ENCODE results near the gene JSRP1.

Gene JSRP1, protein sequence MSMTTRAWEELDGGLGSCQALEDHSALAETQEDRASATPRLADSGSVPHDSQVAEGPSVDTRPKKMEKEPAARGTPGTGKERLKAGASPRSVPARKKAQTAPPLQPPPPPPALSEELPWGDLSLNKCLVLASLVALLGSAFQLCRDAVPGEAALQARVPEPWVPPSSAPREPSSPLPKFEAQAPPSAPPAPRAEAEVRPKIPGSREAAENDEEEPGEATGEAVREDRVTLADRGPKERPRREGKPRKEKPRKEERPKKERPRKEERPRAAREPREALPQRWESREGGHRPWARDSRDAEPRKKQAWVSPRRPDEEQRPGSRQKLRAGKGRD

DNA sequence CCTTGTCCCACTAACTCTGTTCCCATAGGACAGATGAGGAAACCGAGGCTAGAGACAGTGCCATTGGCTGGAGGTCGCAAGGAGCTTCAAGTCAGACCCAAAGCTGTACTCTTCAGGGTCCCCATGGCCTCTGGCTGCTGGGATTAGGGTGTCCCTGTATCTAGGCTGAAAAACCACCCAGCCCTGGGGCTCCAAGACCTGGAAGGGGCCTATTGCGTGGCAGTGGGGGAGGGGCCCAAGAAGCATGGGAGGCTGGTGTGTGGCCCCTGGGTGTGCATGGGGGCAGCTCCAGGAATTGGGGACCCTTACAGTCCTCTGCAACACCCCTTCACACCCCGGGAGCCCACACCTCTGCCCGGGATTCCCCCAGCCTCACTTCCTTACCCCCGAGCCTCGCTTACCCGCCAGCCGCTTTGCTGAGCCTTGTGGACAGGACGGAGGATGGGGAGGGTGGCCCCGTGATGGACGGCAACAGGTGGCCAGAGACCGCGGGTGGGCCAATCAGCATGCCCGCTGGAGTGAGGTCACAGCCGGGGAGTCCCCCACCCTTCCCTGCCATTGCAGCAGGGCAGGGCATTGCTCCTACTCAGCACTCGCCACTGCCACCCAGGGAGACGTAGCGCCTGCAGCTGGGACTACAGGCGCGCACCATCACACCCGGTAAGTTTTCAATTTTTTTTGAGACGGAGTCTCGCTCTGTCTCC is at the start of gene JSRP1:
TSS of gene JSRP1 (minus strand) at position 436 of the 704 bp plus-strand sequence. CDS start 1,103 bp downstream, outside the sequence.
- H3K27ac ChIP-seq (ENCODE audit: low read depth, low read length): no peak within 1 kb of the TSS
- no peak within 1 kb of the TSS for H3K9ac ChIP-seq (ENCODE audit: low read length)
- H3K9me3 ChIP-seq (ENCODE audit: control insufficient read depth, insufficient read depth, low read depth, low read length): no peaks in the 10 kb centered on the region
- peaks cover 28% of the 10 kb centered on the region for H3K27me3 ChIP-seq (ENCODE audit: control insufficient read depth, insufficient read depth, low read length)
- no peak within 1 kb of the TSS for H3K4me3 ChIP-seq (ENCODE audit: low read depth, low read length)
- no peaks in the 10 kb centered on the region; the same call in 1 of the 2 replicates for H3K4me1 ChIP-seq (ENCODE audit: control insufficient read depth, insufficient read depth, low read length)
- H3K36me3 ChIP-seq (ENCODE audit: control insufficient read depth, insufficient read depth, low read length): no peaks in the 10 kb centered on the region; the same call in 1 of the 2 replicates

DNA sequence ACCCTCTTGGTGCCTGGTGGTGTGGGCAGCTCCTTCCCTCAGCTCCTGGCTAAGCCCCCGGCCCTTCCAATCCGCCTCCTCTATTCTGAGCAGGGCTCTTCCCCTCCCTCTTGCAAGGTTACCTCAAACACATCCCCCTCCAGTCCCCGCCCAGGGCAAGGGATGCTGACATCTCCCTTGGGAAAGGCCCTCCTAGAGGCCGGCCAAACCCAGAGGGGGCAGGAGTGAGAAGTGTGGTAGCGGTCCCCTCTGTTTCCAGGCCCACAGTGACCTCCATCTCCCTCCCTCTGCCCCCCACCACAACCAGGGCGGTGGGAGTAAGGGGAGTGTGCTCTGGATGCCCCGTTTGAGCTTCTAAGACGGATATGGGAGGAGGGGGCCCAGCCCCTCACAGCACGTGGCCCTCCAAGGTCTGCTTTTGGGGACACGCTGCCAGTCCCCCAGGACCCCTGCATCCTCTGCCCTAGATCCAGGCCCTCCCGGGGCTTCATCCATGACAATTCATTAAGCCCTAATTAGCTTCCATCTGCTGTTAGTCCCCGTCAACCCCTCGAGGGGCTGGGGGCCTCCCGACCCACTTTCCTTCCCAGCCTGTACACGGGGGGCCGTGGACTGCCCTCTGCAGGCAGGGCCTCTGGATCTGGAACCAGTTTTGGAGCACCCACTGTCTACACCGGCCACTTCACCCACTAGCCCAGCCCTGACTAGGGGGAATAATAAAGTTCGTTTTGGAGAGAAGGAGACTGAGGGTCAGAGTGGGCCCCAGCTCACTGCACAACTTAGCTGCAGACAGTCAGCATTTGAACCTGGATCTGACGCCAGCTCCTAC is 49.4 kb upstream of the JSRP1 start:
- Histone ChIP-seq H3K4me3 (ENCODE audit: low read depth, low read length) (no peak overlapping the region), H3K27me3 (ENCODE audit: control insufficient read depth, insufficient read depth, low read length) (peaks cover 54% of the 10 kb centered on the region), H3K9ac (ENCODE audit: low read length) (no peak overlapping the region)

DNA sequence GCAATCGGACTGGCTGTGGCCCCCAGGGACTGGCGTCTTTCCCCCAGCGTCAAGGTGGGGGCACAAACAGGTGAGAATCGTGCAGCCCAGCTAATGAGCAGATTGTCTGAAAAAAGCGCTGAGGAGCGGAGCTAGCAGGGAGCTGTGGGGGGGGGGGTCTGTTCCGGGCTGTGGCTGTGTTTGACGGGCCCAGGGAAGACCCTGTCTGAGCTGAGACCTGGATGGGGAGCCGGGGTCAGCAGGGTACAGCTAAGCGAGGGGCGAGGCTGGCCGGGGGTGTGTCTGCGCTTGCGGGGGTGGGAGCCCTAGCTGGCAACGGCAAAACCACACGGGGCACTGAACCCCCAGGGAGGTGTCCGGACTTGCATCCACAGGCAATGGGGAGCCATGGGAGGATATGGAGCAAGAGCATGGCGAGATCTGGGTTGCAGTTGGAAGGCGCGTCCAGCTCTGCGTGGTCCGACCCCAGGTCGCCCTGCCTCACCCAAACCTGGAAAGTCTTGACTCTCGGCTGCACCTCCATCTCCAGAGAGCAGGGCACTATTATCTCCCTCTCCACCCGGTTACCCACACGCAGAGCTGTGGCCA is 47.1 kb upstream of the JSRP1 start:
- H3K9ac ChIP-seq (ENCODE audit: low read length): no peak overlapping the region
- peaks cover 2% of the 10 kb centered on the region; the same call in 1 of the 2 replicates for H3K9me3 ChIP-seq (ENCODE audit: control insufficient read depth, insufficient read depth, low read depth, low read length)
- H3K27ac ChIP-seq (ENCODE audit: low read depth, low read length): no peak overlapping the region
- H3K27me3 ChIP-seq (ENCODE audit: control insufficient read depth, insufficient read depth, low read length): peaks cover 36% of the 10 kb centered on the region
- no peak overlapping the region for H3K4me3 ChIP-seq (ENCODE audit: low read depth, low read length)
- peaks cover 12% of the 10 kb centered on the region for H3K4me1 ChIP-seq (ENCODE audit: control insufficient read depth, insufficient read depth, low read length)
- no peaks in the 10 kb centered on the region for H3K36me3 ChIP-seq (ENCODE audit: control insufficient read depth, insufficient read depth, low read length)

More for the DNA sequence above, 49.4 kb upstream of the JSRP1 start:
- Histone ChIP-seq H3K36me3 (ENCODE audit: control insufficient read depth, insufficient read depth, low read length) (no peaks in the 10 kb centered on the region), H3K27ac (ENCODE audit: low read depth, low read length) (no peak overlapping the region), H3K4me1 (ENCODE audit: control insufficient read depth, insufficient read depth, low read length) (peaks cover 13% of the 10 kb centered on the region), H3K9me3 (ENCODE audit: control insufficient read depth, insufficient read depth, low read depth, low read length) (peaks cover 2% of the 10 kb centered on the region; the same call in 1 of the 2 replicates)

DNA sequence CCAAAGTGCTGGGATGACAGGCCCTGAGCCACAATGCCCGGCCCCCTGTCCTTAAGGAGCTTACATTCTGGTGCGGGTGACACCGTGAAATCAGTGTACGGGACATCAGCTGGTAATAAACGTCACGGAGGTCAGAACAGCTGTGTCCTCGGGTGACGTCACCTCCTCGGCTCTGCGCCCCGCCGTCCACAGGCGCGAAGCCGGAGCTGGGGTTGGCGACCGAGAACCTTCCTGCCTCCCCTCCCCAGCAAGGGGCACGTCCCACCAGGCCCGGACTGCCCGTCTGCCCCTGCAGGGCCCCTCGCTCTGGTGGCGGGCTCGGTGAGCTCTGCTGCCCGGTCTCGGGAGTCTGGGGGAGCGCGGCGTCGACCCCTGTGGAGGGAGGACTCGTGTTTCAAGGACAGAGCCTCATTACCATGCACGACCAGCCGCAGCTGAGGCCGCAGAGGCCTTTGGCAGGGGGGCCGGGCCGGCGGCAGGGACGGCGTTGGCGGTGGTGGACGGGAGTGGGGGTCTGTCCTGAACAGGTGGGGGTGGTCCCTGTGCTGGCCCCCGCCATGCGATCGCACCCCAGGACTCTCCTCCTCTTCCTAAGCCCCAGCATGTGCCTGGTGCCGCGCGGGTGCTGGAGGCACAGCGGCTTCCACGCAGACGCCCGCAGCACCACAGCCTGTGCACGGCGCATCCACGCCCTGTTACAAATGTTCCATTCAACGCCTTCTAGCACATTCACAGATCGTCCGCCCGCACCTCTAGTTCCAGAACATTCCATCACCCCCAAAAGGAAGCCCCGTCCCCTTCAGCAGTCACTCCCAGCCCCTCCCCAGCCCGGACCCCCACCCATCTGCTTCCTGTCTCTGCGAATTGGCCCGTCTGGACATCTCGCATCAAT is 46.3 kb upstream of the JSRP1 start:
- H3K9me3 ChIP-seq (ENCODE audit: control insufficient read depth, insufficient read depth, low read depth, low read length): peaks cover 2% of the 10 kb centered on the region; the same call in 1 of the 2 replicates
- peak overlapping the region; percentile 19; the same call in 1 of the 2 replicates for H3K27ac ChIP-seq (ENCODE audit: low read depth, low read length)
- H3K9ac ChIP-seq (ENCODE audit: low read length): no peak overlapping the region
- H3K4me1 ChIP-seq (ENCODE audit: control insufficient read depth, insufficient read depth, low read length): peaks cover 11% of the 10 kb centered on the region
- H3K4me3 ChIP-seq (ENCODE audit: low read depth, low read length): peak overlapping the region; percentile 29; the same call in 1 of the 2 replicates
- peaks cover 30% of the 10 kb centered on the region for H3K27me3 ChIP-seq (ENCODE audit: control insufficient read depth, insufficient read depth, low read length)
- no peaks in the 10 kb centered on the region for H3K36me3 ChIP-seq (ENCODE audit: control insufficient read depth, insufficient read depth, low read length)

DNA sequence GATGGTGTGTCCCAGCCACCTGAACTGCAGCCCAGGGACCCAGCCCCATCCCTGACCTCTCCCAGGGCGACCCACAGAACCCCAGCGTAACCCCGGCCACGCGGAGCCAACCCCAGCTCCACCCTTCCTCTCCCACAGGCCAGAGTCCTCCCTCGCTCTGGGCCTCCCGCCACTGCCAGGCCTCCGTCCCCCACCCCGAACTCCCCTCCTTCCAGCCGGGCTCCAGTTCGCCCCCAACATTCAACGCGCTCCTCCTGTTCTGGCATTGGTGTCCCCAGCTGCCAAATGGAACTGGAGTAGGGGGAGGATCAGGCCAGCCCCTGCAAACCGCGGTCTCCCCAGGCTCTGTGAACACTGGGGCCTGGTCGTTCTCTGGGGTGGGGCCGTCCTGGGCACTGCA is 44.3 kb upstream of the JSRP1 start:
- Histone ChIP-seq H3K4me3 (ENCODE audit: low read depth, low read length) (no peak overlapping the region), H3K9ac (ENCODE audit: low read length) (no peak overlapping the region), H3K9me3 (ENCODE audit: control insufficient read depth, insufficient read depth, low read depth, low read length) (peaks cover 2% of the 10 kb centered on the region; the same call in 1 of the 2 replicates), H3K27ac (ENCODE audit: low read depth, low read length) (no peak overlapping the region), H3K27me3 (ENCODE audit: control insufficient read depth, insufficient read depth, low read length) (peaks cover 21% of the 10 kb centered on the region), H3K36me3 (ENCODE audit: control insufficient read depth, insufficient read depth, low read length) (no peaks in the 10 kb centered on the region), H3K4me1 (ENCODE audit: control insufficient read depth, insufficient read depth, low read length) (peaks cover 11% of the 10 kb centered on the region)

DNA sequence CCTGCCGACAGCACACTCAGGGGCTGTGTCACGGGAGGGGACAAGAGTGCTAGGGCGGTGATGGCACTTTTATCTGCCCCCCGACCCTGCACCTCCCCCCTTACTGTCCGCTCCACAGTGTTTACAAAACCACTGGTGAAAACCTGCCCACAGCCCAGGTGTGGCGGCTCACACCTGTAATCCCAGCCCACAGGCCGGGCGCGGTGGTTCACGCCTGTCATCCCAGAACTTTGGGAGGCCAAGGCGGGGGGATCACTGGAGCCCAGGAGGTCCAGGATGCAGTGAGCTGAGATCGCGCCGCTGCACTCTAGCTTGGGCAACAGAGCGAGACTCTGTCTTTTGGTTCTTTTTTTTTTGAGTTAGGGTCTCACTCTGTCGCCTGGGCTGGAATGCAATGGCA is 39.9 kb upstream of the JSRP1 start:
- Histone ChIP-seq H3K4me3 (ENCODE audit: low read depth, low read length) (no peak overlapping the region), H3K4me1 (ENCODE audit: control insufficient read depth, insufficient read depth, low read length) (peaks cover under 1% of the 10 kb centered on the region; the same call in 1 of the 2 replicates)

DNA sequence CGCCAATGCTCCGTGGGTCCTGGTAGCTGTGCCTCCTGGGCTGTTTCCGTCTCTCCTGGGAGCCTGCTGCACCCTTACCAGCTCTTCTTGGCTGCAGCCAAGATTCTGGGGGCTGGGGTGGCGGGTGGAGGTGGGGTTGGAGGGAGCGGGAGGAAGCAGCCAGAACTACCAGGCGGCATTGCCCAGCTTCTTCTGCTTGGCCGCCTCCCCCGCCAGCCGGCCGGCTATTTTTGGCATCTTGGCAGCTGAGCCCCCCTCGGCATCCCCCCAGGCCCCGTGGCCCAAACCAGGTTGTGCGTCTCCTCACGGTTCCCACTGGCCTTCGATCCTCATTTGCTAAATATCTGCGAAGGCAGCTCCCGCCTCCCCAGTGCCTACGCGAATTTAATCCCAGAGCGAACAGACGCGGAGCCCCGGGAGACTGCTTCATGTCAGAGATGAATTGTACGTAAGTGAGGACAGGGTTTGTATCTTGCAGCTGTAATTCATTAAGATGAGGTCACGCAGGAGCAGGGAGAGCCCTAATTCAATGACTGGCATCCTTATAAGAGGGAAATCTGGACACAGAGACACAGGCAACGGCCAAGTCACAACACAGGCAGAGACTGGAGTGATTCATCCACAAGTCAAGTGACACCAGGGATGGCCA is 38.6 kb upstream of the JSRP1 start:
- Histone ChIP-seq H3K9ac (ENCODE audit: low read length) (no peak overlapping the region), H3K27me3 (ENCODE audit: control insufficient read depth, insufficient read depth, low read length) (peaks cover 65% of the 10 kb centered on the region), H3K9me3 (ENCODE audit: control insufficient read depth, insufficient read depth, low read depth, low read length) (no peaks in the 10 kb centered on the region), H3K27ac (ENCODE audit: low read depth, low read length) (no peak overlapping the region), H3K4me3 (ENCODE audit: low read depth, low read length) (no peak overlapping the region), H3K4me1 (ENCODE audit: control insufficient read depth, insufficient read depth, low read length) (peaks cover 10% of the 10 kb centered on the region), H3K36me3 (ENCODE audit: control insufficient read depth, insufficient read depth, low read length) (no peaks in the 10 kb centered on the region)

More for the DNA sequence above, 39.9 kb upstream of the JSRP1 start:
- H3K36me3 ChIP-seq (ENCODE audit: control insufficient read depth, insufficient read depth, low read length): no peaks in the 10 kb centered on the region
- H3K9me3 ChIP-seq (ENCODE audit: control insufficient read depth, insufficient read depth, low read depth, low read length): no peaks in the 10 kb centered on the region
- peaks cover 52% of the 10 kb centered on the region for H3K27me3 ChIP-seq (ENCODE audit: control insufficient read depth, insufficient read depth, low read length)
- H3K9ac ChIP-seq (ENCODE audit: low read length): no peak overlapping the region
- no peak overlapping the region for H3K27ac ChIP-seq (ENCODE audit: low read depth, low read length)

DNA sequence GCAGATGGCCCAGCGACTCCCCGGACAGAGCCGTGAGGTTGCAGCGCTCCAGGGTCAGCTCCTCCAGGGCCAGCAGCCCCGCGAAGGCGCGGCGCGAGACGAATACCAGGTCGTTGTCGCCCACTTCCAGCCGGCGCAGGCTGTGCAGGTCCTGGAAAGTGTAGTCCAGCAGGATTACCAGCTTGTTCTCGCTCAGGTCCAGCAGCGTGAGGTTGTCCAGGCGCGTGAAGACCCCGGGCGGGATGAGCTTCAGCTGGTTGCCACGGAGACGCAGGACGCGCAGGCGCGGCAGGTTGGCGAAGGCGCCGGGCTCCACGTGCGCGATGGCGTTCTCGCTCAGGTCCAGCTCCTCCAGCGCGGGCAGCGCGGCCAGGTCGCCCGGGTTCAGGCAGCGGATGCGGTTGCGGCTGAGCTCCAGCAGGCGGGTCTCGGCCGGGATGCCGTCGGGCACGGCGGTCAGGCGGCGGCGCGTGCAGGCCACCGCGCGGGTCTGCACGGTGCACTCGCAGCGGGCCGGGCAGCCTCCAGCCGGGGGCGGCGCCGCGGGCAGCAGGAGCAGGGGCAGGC is 35.1 kb upstream of the JSRP1 start:
- H3K9me3 ChIP-seq (ENCODE audit: control insufficient read depth, insufficient read depth, low read depth, low read length): no peaks in the 10 kb centered on the region
- peaks cover 12% of the 10 kb centered on the region for H3K4me1 ChIP-seq (ENCODE audit: control insufficient read depth, insufficient read depth, low read length)
- peak overlapping the region; percentile 52 for H3K4me3 ChIP-seq (ENCODE audit: low read depth, low read length)
- H3K27me3 ChIP-seq (ENCODE audit: control insufficient read depth, insufficient read depth, low read length): peaks cover 98% of the 10 kb centered on the region
- H3K9ac ChIP-seq (ENCODE audit: low read length): no peak overlapping the region
- no peak overlapping the region for H3K27ac ChIP-seq (ENCODE audit: low read depth, low read length)
- no peaks in the 10 kb centered on the region for H3K36me3 ChIP-seq (ENCODE audit: control insufficient read depth, insufficient read depth, low read length)

DNA sequence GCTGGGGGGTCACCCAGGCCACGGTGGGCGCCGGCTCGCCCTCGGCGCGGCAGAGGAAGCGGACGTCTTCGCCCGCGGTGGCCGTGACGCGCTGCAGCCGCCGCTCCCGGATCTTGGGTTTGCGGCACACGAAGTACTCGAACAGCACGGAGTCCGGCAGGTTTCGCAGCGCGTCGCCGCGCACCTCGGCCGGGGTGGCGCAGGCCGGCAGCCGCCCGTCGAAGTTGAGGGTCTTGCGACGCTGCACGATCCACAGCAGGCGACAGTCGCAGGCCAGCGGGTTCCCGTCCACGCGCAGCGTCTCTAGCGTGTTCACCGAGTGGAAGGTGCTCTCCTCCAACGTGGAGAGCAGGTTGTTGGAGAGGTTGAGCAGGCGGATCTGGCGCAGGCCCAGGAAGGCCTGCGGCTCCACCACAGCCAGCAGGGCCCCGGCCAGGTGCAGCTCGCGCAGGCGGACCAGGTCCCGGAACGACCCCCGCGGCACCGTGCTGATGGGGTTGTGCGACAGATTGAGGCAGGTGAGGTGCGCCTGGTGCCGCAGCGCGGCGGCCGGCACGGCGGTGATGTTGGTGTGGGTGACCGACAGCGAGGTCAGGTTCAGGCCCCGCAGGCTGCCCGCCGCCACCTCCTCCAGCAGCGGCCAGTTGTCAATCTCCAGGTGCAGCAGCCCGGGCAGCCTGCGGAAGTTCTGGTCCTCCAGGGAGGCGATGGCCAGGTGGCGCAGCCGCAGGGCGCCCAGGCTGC is 34.4 kb upstream of the JSRP1 start:
- no peaks in the 10 kb centered on the region for H3K9me3 ChIP-seq (ENCODE audit: control insufficient read depth, insufficient read depth, low read depth, low read length)
- H3K27me3 ChIP-seq (ENCODE audit: control insufficient read depth, insufficient read depth, low read length): peaks cover 98% of the 10 kb centered on the region
- H3K36me3 ChIP-seq (ENCODE audit: control insufficient read depth, insufficient read depth, low read length): no peaks in the 10 kb centered on the region
- no peak overlapping the region for H3K27ac ChIP-seq (ENCODE audit: low read depth, low read length)
- H3K9ac ChIP-seq (ENCODE audit: low read length): no peak overlapping the region
- peaks cover 12% of the 10 kb centered on the region for H3K4me1 ChIP-seq (ENCODE audit: control insufficient read depth, insufficient read depth, low read length)
- H3K4me3 ChIP-seq (ENCODE audit: low read depth, low read length): peak overlapping the region; percentile 52

Data from HUES6 (cell line).